IMR-90 (cell line): Measurements from ENCODE around the gene CEBPG. TPM values are rescaled to one million over a fixed set of nuclear protein-coding genes. Genes with fewer than 3 reads are reported as not detected.

Source experiments
- ATAC-seq: fragments of 200-7000 bp; cut with Tn5 transposase; 2 replicates; pipeline ENCODE4 v1.9.1; 2020; ENCODE audit warnings: low read depth, mild to moderate bottlenecking, moderate library complexity
- BruUV-seq: library from RNA; stranded (reverse); fragments of 400-500 nt; replicated peaks from 2 replicates; lab custom pipeline; 2021; lab: Mats Ljungman, UMichigan
- CTCF ChIA-PET: fragments of 300-600 bp; formaldehyde crosslinking; extraction: SDS; loops from one replicate; lab custom pipeline; 2021; ENCODE audit warnings: antibody characterized with exemption; lab: Yijun Ruan, JAX
- POLR2A ChIA-PET: fragments of 300-600 bp; sonication (Branson Sonifier 250); formaldehyde crosslinking; loops from one replicate; lab custom pipeline; 2022; ENCODE audit warnings: antibody characterized with exemption; ENCODE audit not compliant: unreplicated experiment; lab: Charles Lee
- DNase-seq: peaks from one replicate; pipeline ENCODE4 v3.0.0; 2013
- H2AFZ ChIP-seq: replicated peaks from 2 replicates; pipeline ENCODE3; 2013; ENCODE audit warnings: low read length, mild to moderate bottlenecking; ENCODE audit not compliant: poor library complexity
- H2AK5ac ChIP-seq: 2 replicates; pipeline ENCODE4 v1.6.1; 2013; ENCODE audit warnings: low read depth, low read length, inconsistent platforms
- H2AK9ac ChIP-seq: replicated peaks from 2 replicates; pipeline ENCODE3; 2013; ENCODE audit warnings: mild to moderate bottlenecking, low read depth, low read length, moderate library complexity; ENCODE audit not compliant: poor library complexity
- H2BK120ac ChIP-seq: 2 replicates; pipeline ENCODE4 v1.6.1; 2013; ENCODE audit warnings: low read depth, low read length, inconsistent platforms
- H2BK15ac ChIP-seq: 3 replicates; pipeline ENCODE4 v1.6.1; 2013; ENCODE audit warnings: low read depth, low read length, inconsistent platforms
- H2BK20ac ChIP-seq: 2 replicates; pipeline ENCODE4 v1.6.1; 2013; ENCODE audit warnings: low read depth, mild to moderate bottlenecking, inconsistent platforms, low read length, moderate library complexity
- H2BK5ac ChIP-seq: 2 replicates; pipeline ENCODE4 v1.6.1; 2013; ENCODE audit warnings: mild to moderate bottlenecking, low read depth, low read length, inconsistent platforms; ENCODE audit not compliant: poor library complexity, severe bottlenecking
- H3K14ac ChIP-seq: replicated peaks from 2 replicates; pipeline ENCODE4 v1.6.1; 2013; ENCODE audit warnings: low read depth, low read length, inconsistent platforms
- H3K18ac ChIP-seq: 2 replicates; pipeline ENCODE4 v1.6.1; 2013; ENCODE audit warnings: low read depth, low read length, control low read depth
- H3K23ac ChIP-seq: 2 replicates; pipeline ENCODE4 v1.6.1; 2013; ENCODE audit warnings: low read depth, low read length, inconsistent platforms
- H3K27ac ChIP-seq: 2 replicates; pipeline ENCODE4 v1.5.1; 2013; ENCODE audit warnings: mild to moderate bottlenecking, control low read depth, low read length; ENCODE audit not compliant: insufficient read depth
- H3K27me3 ChIP-seq: 2 replicates; pipeline ENCODE4 v1.6.1; 2013; ENCODE audit warnings: low read length; ENCODE audit not compliant: control insufficient read depth, insufficient read depth
- H3K36me3 ChIP-seq: 2 replicates; pipeline ENCODE4 v1.6.1; 2013; ENCODE audit warnings: low read length, mixed read lengths; ENCODE audit not compliant: control insufficient read depth, insufficient read depth
- H3K4ac ChIP-seq: 2 replicates; pipeline ENCODE4 v1.6.1; 2013; ENCODE audit warnings: low read depth, low read length, inconsistent platforms
- H3K4me1 ChIP-seq: 2 replicates; pipeline ENCODE4 v1.6.1; 2013; ENCODE audit warnings: low read length, mixed read lengths; ENCODE audit not compliant: control insufficient read depth, insufficient read depth
- H3K4me2 ChIP-seq: 2 replicates; pipeline ENCODE4 v1.6.1; 2013; ENCODE audit warnings: low read depth, mild to moderate bottlenecking, control low read depth, low read length, moderate library complexity
- H3K4me3 ChIP-seq: 2 replicates; pipeline ENCODE4 v1.5.1; 2013; ENCODE audit warnings: low read depth, mild to moderate bottlenecking, control low read depth, low read length, moderate library complexity; ENCODE audit not compliant: insufficient read depth
- H3K56ac ChIP-seq: 2 replicates; pipeline ENCODE4 v1.6.1; 2013; ENCODE audit warnings: low read length, inconsistent platforms; ENCODE audit not compliant: insufficient read depth; ENCODE audit errors: extremely low read depth
- H3K79me1 ChIP-seq, 2 experiments: 2 replicates each; pipeline ENCODE4 v1.6.1; 2013; ENCODE audit warnings: low read length in 2 of 2, inconsistent platforms in 1 of 2, low read depth in 1 of 2
- H3K9ac ChIP-seq: 2 replicates; pipeline ENCODE4 v1.6.1; 2013; ENCODE audit warnings: low read depth, low read length, control low read depth
- H3K9me1 ChIP-seq: 2 replicates; pipeline ENCODE4 v1.6.1; 2013; ENCODE audit warnings: low read length, inconsistent platforms; ENCODE audit not compliant: insufficient read depth
- H3K9me3 ChIP-seq: 2 replicates; pipeline ENCODE4 v1.6.1; 2013; ENCODE audit warnings: low read length; ENCODE audit not compliant: control insufficient read depth, insufficient read depth
- H4K20me1 ChIP-seq: 2 replicates; pipeline ENCODE4 v1.6.1; 2013; ENCODE audit warnings: low read length, inconsistent platforms; ENCODE audit not compliant: insufficient read depth
- H4K5ac ChIP-seq: 2 replicates; pipeline ENCODE4 v1.6.1; 2013; ENCODE audit warnings: mild to moderate bottlenecking, low read depth, low read length, control low read depth
- H4K8ac ChIP-seq, 2 experiments: 2 replicates each; pipeline ENCODE4 v1.6.1; 2013; ENCODE audit warnings: low read depth in 2 of 2, low read length in 2 of 2, control low read depth in 1 of 2, inconsistent platforms in 1 of 2
- H4K91ac ChIP-seq: 2 replicates; pipeline ENCODE4 v1.6.1; 2013; ENCODE audit warnings: low read depth, low read length, inconsistent platforms; ENCODE audit not compliant: insufficient read depth
- CEBPB ChIP-seq: IDR thresholded peaks from 2 replicates; pipeline ENCODE4 v1.6.1; 2012; ENCODE audit warnings: low read depth, low read length, improper control_type of control experiment
- FOS ChIP-seq: fragments of 150-350 bp; IDR thresholded peaks from 2 replicates; pipeline ENCODE4 v1.6.1; 2016; ENCODE audit warnings: low read depth, low read length
- MAFK ChIP-seq: IDR thresholded peaks from 2 replicates; pipeline ENCODE4 v1.6.1; 2012; ENCODE audit warnings: low read depth, low read length, improper control_type of control experiment
- MAZ ChIP-seq: IDR thresholded peaks from 2 replicates; pipeline ENCODE4 v1.6.1; 2012; ENCODE audit warnings: low read depth, mild to moderate bottlenecking, low read length, improper control_type of control experiment, moderate library complexity, borderline replicate concordance
- POLR2A ChIP-seq: IDR thresholded peaks from 2 replicates; pipeline ENCODE4 v1.6.1; 2012; ENCODE audit warnings: mild to moderate bottlenecking, low read depth, low read length
- RCOR1 ChIP-seq: IDR thresholded peaks from 2 replicates; pipeline ENCODE4 v1.6.1; 2012; ENCODE audit warnings: mild to moderate bottlenecking, low read length, improper control_type of control experiment; ENCODE audit not compliant: insufficient replicate concordance
- RFX5 ChIP-seq: IDR thresholded peaks from 2 replicates; pipeline ENCODE4 v1.8.0; 2012; ENCODE audit warnings: low read depth, mild to moderate bottlenecking, low read length, moderate library complexity
- SMC3 ChIP-seq: fragments of 150-350 bp; IDR thresholded peaks from 2 replicates; pipeline ENCODE4 v1.6.1; 2016; ENCODE audit warnings: low read depth, mild to moderate bottlenecking, antibody characterized with exemption, low read length, moderate library complexity
- WGBS, 2 experiments: methylation state at CpG; one replicate each; pipeline versions ENCODE4 v1.1.5 to v1.1.7; 2013; ENCODE audit warnings: missing lambda C conversion rate in 2 of 2; ENCODE audit not compliant: insufficient read length in 1 of 2; ENCODE audit errors: extremely low coverage in 2 of 2; 5-methylcytosine and 5-hydroxymethylcytosine counted together
- dilution Hi-C: fragments of 300-500 bp; cut with HindIII; formaldehyde crosslinking; loops from one replicate; pipeline ENCODE4 v1.14.3; 2018; ENCODE audit warnings: low sequenced_read_pairs; ENCODE audit not compliant: unreplicated experiment
- in situ Hi-C: fragments of 300-500 bp; cut with MboI; formaldehyde crosslinking; loops from 3 replicates; pipeline ENCODE4 v1.14.3; 2019; ENCODE audit warnings: low sequenced_read_pairs, inconsistent platforms, mixed read lengths
- intact Hi-C: fragments of 100-400 bp; cut with micrococcal nuclease; formaldehyde crosslinking; loops from 2 replicates; pipeline ENCODE4 v1.10.0; 2022
- polyA plus RNA-seq, 3 experiments: library from polyadenylated mRNA; depleted of rRNA; stranded (reverse); fragments of >200 nt; gene quantifications; 2 replicates each; pipeline ENCODE4 v1.2.3, GENCODE V29; 2012; ENCODE audit warnings: low replicate concordance in 1 of 3
- total RNA-seq: library from RNA; depleted of rRNA; stranded (reverse); fragments of >200 nt; gene quantifications from 2 replicates; pipeline ENCODE4 v1.2.3, GENCODE V29; 2012
- TF ChIP-seq, protein P1 (sequence below): fragments of 150-350 bp; IDR thresholded peaks from 2 replicates; pipeline ENCODE4 v1.6.1; 2016; ENCODE audit warnings: low read depth, mild to moderate bottlenecking, low read length, moderate library complexity, borderline replicate concordance

The CEBPG gene
- total and polyA plus RNA-seq, 2 of the 4 experiments (the other 2 are of a cell fraction), result 9.2 to 14.3 TPM

DNA sequence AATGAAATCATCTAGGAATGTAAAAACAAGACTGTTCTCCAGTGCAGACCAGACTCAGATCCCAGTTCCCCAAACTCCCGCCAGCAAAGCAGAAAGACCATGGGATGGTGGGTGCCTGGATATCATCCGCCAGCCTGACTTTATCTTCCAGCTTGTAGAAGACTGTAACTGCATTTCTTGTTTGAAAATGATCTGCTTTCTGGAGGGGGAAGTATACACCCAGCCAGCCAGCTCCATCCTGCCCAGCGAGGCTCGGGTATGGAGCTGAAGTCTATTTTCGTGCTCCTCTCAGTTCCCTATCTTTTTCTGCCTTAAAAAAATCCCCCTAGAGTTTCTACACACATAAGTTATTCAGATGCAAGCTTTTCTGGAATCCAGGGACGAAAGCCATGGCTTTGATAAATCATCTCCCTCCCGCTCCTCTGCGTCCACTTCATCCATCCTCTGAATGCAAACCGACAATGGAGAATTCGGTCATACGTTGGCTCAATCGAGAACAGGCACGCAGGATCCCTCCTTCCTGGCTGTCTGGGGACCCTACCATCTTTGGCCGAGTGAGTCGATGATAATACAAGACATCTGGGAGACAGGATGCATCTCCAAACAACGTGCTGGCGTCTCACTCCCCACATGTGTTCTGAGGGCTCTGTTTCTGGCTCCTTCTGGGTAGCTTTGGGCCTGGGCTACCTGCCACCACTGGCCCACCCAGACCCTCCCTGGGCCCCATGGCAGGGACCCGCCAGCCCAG is 31.2 kb downstream of the CEBPG start:
- Histone ChIP-seq H3K14ac (no peak overlapping the region), H3K27me3 (no peaks in the 10 kb centered on the region), H4K20me1 (no peaks in the 10 kb centered on the region; the same call in 1 of the 2 replicates), H3K79me1 (no peaks in the 10 kb centered on the region), H3K9ac (no peak overlapping the region), H2BK5ac (no peak overlapping the region), H3K9me1 (no peaks in the 10 kb centered on the region), H2BK120ac (no peak overlapping the region), H2BK15ac (no peak overlapping the region), H2AFZ (no peak overlapping the region), H2AK9ac (no peak overlapping the region), H4K8ac (no peak overlapping the region), H3K4me1 (no peaks in the 10 kb centered on the region), H3K36me3 (no peaks in the 10 kb centered on the region), H3K9me3 (no peaks in the 10 kb centered on the region), H3K18ac (no peak overlapping the region), H3K23ac (no peak overlapping the region), H3K27ac (no peak overlapping the region), H3K4ac (no peak overlapping the region), H3K4me3 (no peak overlapping the region), H4K91ac (no peak overlapping the region), H3K4me2 (no peak overlapping the region), H4K5ac (no peak overlapping the region), H2BK20ac (no peak overlapping the region), H3K56ac (no peak overlapping the region), H2AK5ac (no peak overlapping the region)
- DNase-seq (no peak), ATAC-seq (no peak)
- TF ChIP-seq MAFK, result no peak
- TF ChIP-seq SMC3, result no peak
- TF ChIP-seq MAZ, result no peak
- TF ChIP-seq, protein P1, sequence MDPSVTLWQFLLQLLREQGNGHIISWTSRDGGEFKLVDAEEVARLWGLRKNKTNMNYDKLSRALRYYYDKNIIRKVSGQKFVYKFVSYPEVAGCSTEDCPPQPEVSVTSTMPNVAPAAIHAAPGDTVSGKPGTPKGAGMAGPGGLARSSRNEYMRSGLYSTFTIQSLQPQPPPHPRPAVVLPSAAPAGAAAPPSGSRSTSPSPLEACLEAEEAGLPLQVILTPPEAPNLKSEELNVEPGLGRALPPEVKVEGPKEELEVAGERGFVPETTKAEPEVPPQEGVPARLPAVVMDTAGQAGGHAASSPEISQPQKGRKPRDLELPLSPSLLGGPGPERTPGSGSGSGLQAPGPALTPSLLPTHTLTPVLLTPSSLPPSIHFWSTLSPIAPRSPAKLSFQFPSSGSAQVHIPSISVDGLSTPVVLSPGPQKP, result no peak
- no peak for TF ChIP-seq RCOR1
- no peak for TF ChIP-seq CEBPB
- no peak for TF ChIP-seq FOS
- TF ChIP-seq RFX5, result no peak
- TF ChIP-seq POLR2A, result no peak
- ChIA-PET CTCF (interaction anchor here (0.6 to 1.8 kb wide), 3 partner anchors 11 to 258 kb away, joined by 3 to 6 read pairs (median 4); no protein-coding TSS in a partner anchor), POLR2A (interaction anchor here (0.6 kb wide), 1 partner anchor 723 kb away, joined by 3 read pairs; no protein-coding TSS in a partner anchor)
- no TSS peak for BruUV-seq
- in situ Hi-C loops (loop anchor here (5.0 kb wide), 1 partner anchor 167 kb away; no protein-coding TSS in a partner anchor), intact Hi-C loops (no loop called here), dilution Hi-C loops (no loop called here)
- WGBS, 2 experiments, result 52% methylated on average over 14 of the region's 18 CpGs; no CpG with 5 or more reads in 1 of the 2 experiments
